Stimulated activated CD4-positive, alpha-beta T cell treated with anti-CD3 and anti-CD28 coated beads, Interleukin-2, amount 100 ng/mL, for 48 hours (primary cell): ENCODE results near the gene NPHP1.
A peak's percentile ranks its signal among the peaks of the same experiment; 100 is the strongest.
"Not testable (repeated sequence)": the region's sequence is repeated elsewhere in the genome, so short reads cannot be mapped to it uniquely, and the experiment has no call there.

Source experiments
- DNase-seq, 2 donors: peaks; one replicate each; pipeline ENCODE4 v3.0.0-alpha.2; 2020

NPHP1 gene

GRCh38 chr2:110204408-110205385, at the start of gene NPHP1:
NPHP1 (minus strand) TSS chr2:110205013; CDS start chr2:110204968, 45 bp downstream.
- DNase-seq: peak; percentile 80 to 85

- not testable (repeated sequence) for DNase-seq
These were observed 43.4 kb upstream of the NPHP1 start for GRCh38 chr2:110248081-110248795.

- DNase-seq: not testable (repeated sequence)
These were observed 40.9 kb upstream of the NPHP1 start for GRCh38 chr2:110245488-110246435.

GRCh38 chr2:110243283-110243682, 38.5 kb upstream of the NPHP1 start:
- DNase-seq: not testable (repeated sequence)

GRCh38 chr2:110234514-110234913, 29.7 kb upstream of the NPHP1 start:
- not testable (repeated sequence) for DNase-seq

GRCh38 chr2:110229886-110230285, 25.1 kb upstream of the NPHP1 start:
- not testable (repeated sequence) for DNase-seq

GRCh38 chr2:110222626-110223025, 17.8 kb upstream of the NPHP1 start:
- not testable (repeated sequence) for DNase-seq

GRCh38 chr2:110221938-110222337, 17.1 kb upstream of the NPHP1 start:
- DNase-seq: no peak

- no peak for DNase-seq
These were observed 15.4 kb upstream of the NPHP1 start for GRCh38 chr2:110220190-110220564.

- DNase-seq: no peak
These were observed 14.8 kb upstream of the NPHP1 start for GRCh38 chr2:110219496-110220189.

- DNase-seq: not testable (repeated sequence)
These were observed 14.1 kb upstream of the NPHP1 start for GRCh38 chr2:110218889-110219288.

- no peak for DNase-seq
These were observed 12.0 kb upstream of the NPHP1 start for GRCh38 chr2:110216803-110217202.

GRCh38 chr2:110216199-110216598, 11.4 kb upstream of the NPHP1 start:
- DNase-seq: no peak

GRCh38 chr2:110215566-110216158, 10.8 kb upstream of the NPHP1 start:
- no peak for DNase-seq

- DNase-seq: no peak
These were observed 10.3 kb upstream of the NPHP1 start for GRCh38 chr2:110215091-110215490.

- DNase-seq: not testable (repeated sequence)
These were observed 8.7 kb upstream of the NPHP1 start for GRCh38 chr2:110213522-110213921.

GRCh38 chr2:110211938-110212858, 7.4 kb upstream of the NPHP1 start, which contains the start of gene MTLN:
MTLN (minus strand) TSS chr2:110212547; CDS start chr2:110212525, 22 bp downstream.
- DNase-seq: peak; percentile 64 to 69

- DNase-seq: no peak
These were observed 1.0 kb upstream of the NPHP1 start for GRCh38 chr2:110205660-110206455.

GRCh38 chr2:110198016-110198415, 6.8 kb downstream of the NPHP1 start:
- no peak for DNase-seq
